ENCODE results near the gene PPP1R12B.
"Not testable (repeated sequence)": the region's sequence is repeated elsewhere in the genome, so short reads cannot be mapped to it uniquely, and the experiment has no call there.

The PPP1R12B gene

GRCh38 chr1:202588503-202589189, 240.1 kb downstream of the PPP1R12B start:
- no peak for DNase-seq

- no peak for DNase-seq
These were observed 240.9 kb downstream of the PPP1R12B start for GRCh38 chr1:202589190-202589930.

- DNase-seq = no peak
These were observed 241.6 kb downstream of the PPP1R12B start for GRCh38 chr1:202590126-202590525.

- DNase-seq = no peak
These were observed 242.5 kb downstream of the PPP1R12B start for GRCh38 chr1:202590975-202591411.

GRCh38 chr1:202591515-202591914, 243.0 kb downstream of the PPP1R12B start:
- DNase-seq = no peak

GRCh38 chr1:202592146-202592545, 243.6 kb downstream of the PPP1R12B start:
- DNase-seq = no peak

GRCh38 chr1:202593845-202594244, 245.3 kb downstream of the PPP1R12B start:
- DNase-seq = no peak

- no peak for DNase-seq
These were observed 248.1 kb downstream of the PPP1R12B start for GRCh38 chr1:202596638-202597037.

GRCh38 chr1:202597090-202597761, 248.7 kb downstream of the PPP1R12B start:
- DNase-seq = peak; percentile 35

- DNase-seq = no peak
These were observed 251.4 kb downstream of the PPP1R12B start for GRCh38 chr1:202599669-202600431.

GRCh38 chr1:202600432-202601041, 252.0 kb downstream of the PPP1R12B start:
- DNase-seq = no peak

- DNase-seq = no peak
These were observed 254.9 kb downstream of the PPP1R12B start for GRCh38 chr1:202603435-202603834.

- DNase-seq = no peak
These were observed 257.0 kb downstream of the PPP1R12B start for GRCh38 chr1:202605515-202605914.

- not testable (repeated sequence) for DNase-seq
These were observed 263.5 kb downstream of the PPP1R12B start for GRCh38 chr1:202612036-202612435.

- DNase-seq = no peak
These were observed 265.1 kb downstream of the PPP1R12B start for GRCh38 chr1:202613571-202613970.

- DNase-seq = not testable (repeated sequence)
These were observed 266.1 kb downstream of the PPP1R12B start for GRCh38 chr1:202614363-202615207.

GRCh38 chr1:202615208-202615500, 266.7 kb downstream of the PPP1R12B start:
- DNase-seq = not testable (repeated sequence)

- DNase-seq = peak; percentile 40
These were observed 267.2 kb downstream of the PPP1R12B start for GRCh38 chr1:202615501-202616354.

- no peak for DNase-seq
These were observed 267.9 kb downstream of the PPP1R12B start for GRCh38 chr1:202616355-202616915.

- DNase-seq = not testable (repeated sequence)
These were observed 270.5 kb downstream of the PPP1R12B start for GRCh38 chr1:202619012-202619411.

Data from SIG-M5 (cell line).